OCI-LY3 (cell line): ENCODE data around the gene ESRP2.

Source experiments
- H2AFZ ChIP-seq: fragments of 200-600, 300-600 bp; shearing (Covaris generic); 2 replicates; pipeline ENCODE4 v1.6.0; 2014; ENCODE audit warnings: antibody characterized with exemption, low read depth, low read length
- H3K27ac ChIP-seq: fragments of 200-600, 300-600 bp; sonication (generic); 2 replicates; pipeline ENCODE4 v1.5.1; 2014; ENCODE audit warnings: mild to moderate bottlenecking, low read length, moderate library complexity, mixed read lengths
- H3K27me3 ChIP-seq: fragments of 200-600, 300-600 bp; sonication (generic); 2 replicates; pipeline ENCODE4 v1.6.1; 2014; ENCODE audit warnings: low read depth, low read length, mixed read lengths
- H3K36me3 ChIP-seq: fragments of 200-600, 300-600 bp; sonication (generic); replicated peaks from 2 replicates; pipeline ENCODE3; 2014; ENCODE audit warnings: low read depth, low read length, mixed read lengths
- H3K4me1 ChIP-seq: fragments of 300-600, 200-600 bp; sonication (generic); 2 replicates; pipeline ENCODE4 v1.6.1; 2014; ENCODE audit warnings: low read length, mixed read lengths
- H3K4me2 ChIP-seq: fragments of 200-600, 300-600 bp; sonication (generic); 2 replicates; pipeline ENCODE4 v1.6.1; 2014; ENCODE audit warnings: low read length, mixed read lengths
- H3K4me3 ChIP-seq: fragments of 300-600, 200-600 bp; sonication (generic); 2 replicates; pipeline ENCODE4 v1.5.1; 2014; ENCODE audit warnings: antibody characterized with exemption, mild to moderate bottlenecking, low read length, moderate library complexity
- H3K79me2 ChIP-seq: fragments of 300-600, 200-600 bp; shearing (Covaris generic); 2 replicates; pipeline ENCODE4 v1.6.1; 2014; ENCODE audit warnings: mild to moderate bottlenecking, low read length, mixed read lengths
- H3K9ac ChIP-seq: fragments of 300-600, 200-600 bp; shearing (Covaris generic); 2 replicates; pipeline ENCODE4 v1.6.0; 2014; ENCODE audit warnings: mild to moderate bottlenecking, low read length, moderate library complexity
- H3K9me3 ChIP-seq: fragments of 200-600, 300-600 bp; shearing (Covaris generic); 2 replicates; pipeline ENCODE4 v1.6.1; 2014; ENCODE audit warnings: low read length, mixed read lengths; ENCODE audit not compliant: insufficient read depth
- H4K20me1 ChIP-seq: fragments of 200-600, 300-600 bp; sonication (generic); 2 replicates; pipeline ENCODE4 v1.6.1; 2016; ENCODE audit warnings: low read length, mixed read lengths; ENCODE audit not compliant: insufficient read depth
- CTCF ChIP-seq: fragments of 200-600, 300-600 bp; sonication (generic); IDR thresholded peaks from 2 replicates; pipeline ENCODE4 v1.5.1; 2014; ENCODE audit warnings: antibody characterized with exemption, low read length, low read depth
- EZH2phosphoT487 ChIP-seq: fragments of 200-600 bp; shearing (Covaris generic); IDR thresholded peaks from 2 replicates; pipeline ENCODE4 v1.6.1; 2018; ENCODE audit warnings: antibody characterized with exemption, mixed run types, low read depth

The ESRP2 gene

DNA sequence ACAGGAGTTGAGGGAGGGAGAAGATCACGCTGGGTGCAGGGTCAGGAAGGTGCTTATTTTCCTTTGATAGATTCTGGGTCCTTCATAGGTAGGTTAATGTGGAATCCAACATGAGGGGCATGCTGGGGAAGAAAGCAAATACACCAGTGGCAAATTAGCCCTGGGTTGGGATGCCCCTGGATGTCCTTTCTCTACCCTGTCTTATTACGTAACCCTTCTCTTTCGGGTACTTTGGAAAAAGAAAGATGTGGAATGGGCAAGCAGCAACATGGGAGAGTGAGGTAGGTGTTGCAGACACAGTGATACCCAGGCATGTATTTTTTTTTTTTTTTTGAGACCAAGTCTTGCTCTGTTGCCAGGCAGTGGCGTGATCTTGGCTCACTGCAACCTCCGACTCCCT, 37.5 kb upstream of the ESRP2 start:
- no peak overlapping the region for H3K4me3 ChIP-seq
- H3K27me3 ChIP-seq, result no peaks in the 10 kb centered on the region
- H3K4me2 ChIP-seq, result no peak overlapping the region
- no peak overlapping the region for H3K27ac ChIP-seq
- H3K4me1 ChIP-seq, result peaks cover 35% of the 10 kb centered on the region
- peaks cover 20% of the 10 kb centered on the region for H3K36me3 ChIP-seq
- H3K79me2 ChIP-seq, result peaks cover 54% of the 10 kb centered on the region
- H3K9me3 ChIP-seq, result no peaks in the 10 kb centered on the region
- H2AFZ ChIP-seq, result no peak overlapping the region
- H4K20me1 ChIP-seq, result peaks cover 28% of the 10 kb centered on the region
- TF ChIP-seq CTCF (no peak), EZH2phosphoT487 (no peak)
- H3K9ac ChIP-seq, result no peak overlapping the region

DNA sequence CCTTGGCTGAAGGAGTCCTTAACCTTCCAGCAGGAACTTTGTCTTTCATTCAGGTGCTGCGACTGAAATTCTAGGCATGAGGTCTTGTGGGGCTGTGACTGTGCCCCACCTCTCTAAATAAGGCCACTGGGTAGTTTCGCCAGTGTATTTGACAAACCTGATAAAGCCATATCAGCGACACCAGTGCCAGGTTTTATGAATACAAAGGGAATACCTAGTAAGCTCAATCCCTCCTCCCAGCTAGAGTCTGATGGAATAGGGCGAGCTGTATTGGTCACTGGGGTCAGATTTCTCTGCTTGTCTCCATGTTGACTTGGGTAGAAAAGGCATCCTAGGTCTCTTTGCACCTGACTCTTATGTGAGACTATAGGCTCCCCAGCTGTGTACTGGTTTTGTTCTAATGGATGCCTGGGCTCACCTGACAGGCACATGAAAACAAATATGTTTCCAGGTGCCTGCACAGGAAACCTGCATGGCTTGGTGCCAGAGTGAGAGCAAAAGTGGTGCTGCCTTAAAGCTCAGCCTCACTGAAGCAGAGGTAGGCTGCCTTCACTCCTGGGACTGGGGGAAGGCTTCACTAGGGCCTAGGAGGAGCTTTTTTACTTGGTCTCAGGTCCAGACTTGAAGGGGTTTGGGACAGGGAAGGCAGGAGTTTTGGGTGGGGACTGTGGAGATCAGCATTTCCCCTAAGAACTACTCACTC, 36.7 kb upstream of the ESRP2 start:
- H4K20me1 ChIP-seq, result peaks cover 28% of the 10 kb centered on the region
- H3K79me2 ChIP-seq, result peaks cover 62% of the 10 kb centered on the region
- no peaks in the 10 kb centered on the region for H3K27me3 ChIP-seq
- no peaks in the 10 kb centered on the region for H3K9me3 ChIP-seq
- H3K4me2 ChIP-seq, result no peak overlapping the region
- peaks cover 20% of the 10 kb centered on the region for H3K36me3 ChIP-seq
- no peak overlapping the region for H2AFZ ChIP-seq
- H3K27ac ChIP-seq, result no peak overlapping the region
- no peak overlapping the region for H3K4me3 ChIP-seq
- peaks cover 35% of the 10 kb centered on the region for H3K4me1 ChIP-seq
- TF ChIP-seq EZH2phosphoT487 (no peak), CTCF (no peak)
- H3K9ac ChIP-seq, result no peak overlapping the region

DNA sequence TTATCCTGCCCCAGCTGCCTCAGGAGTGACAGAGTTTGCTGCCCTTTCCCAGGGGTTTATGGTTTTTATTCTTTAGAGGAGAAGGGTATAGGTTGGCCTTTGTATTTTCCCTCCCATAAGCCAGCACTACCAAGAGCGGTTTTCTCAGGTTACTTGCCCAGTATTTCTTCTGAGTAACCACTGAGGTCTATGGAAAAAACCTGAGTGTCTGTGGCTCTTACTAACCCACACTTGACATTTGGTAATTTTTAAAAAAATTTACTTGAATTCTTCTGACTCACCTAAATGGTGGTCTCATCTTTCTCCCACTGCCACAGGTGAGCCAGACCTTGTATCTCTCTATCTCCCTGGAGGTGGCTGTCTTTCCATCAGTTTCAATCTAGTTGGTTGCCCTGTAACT, 34.4 kb upstream of the ESRP2 start:
- Histone ChIP-seq H3K9me3 (no peaks in the 10 kb centered on the region), H3K4me1 (peaks cover 28% of the 10 kb centered on the region), H3K27ac (no peak overlapping the region), H3K27me3 (no peaks in the 10 kb centered on the region), H3K36me3 (peaks cover 20% of the 10 kb centered on the region), H3K79me2 (peaks cover 82% of the 10 kb centered on the region), H3K4me3 (no peak overlapping the region), H3K9ac (no peak overlapping the region), H3K4me2 (no peak overlapping the region), H2AFZ (no peak overlapping the region), H4K20me1 (peaks cover 23% of the 10 kb centered on the region)
- TF ChIP-seq CTCF (no peak), EZH2phosphoT487 (no peak)

- no peaks in the 10 kb centered on the region for H3K9me3 ChIP-seq
- no peak overlapping the region for H3K9ac ChIP-seq
- peaks cover 20% of the 10 kb centered on the region for H4K20me1 ChIP-seq
- H3K36me3 ChIP-seq, result peaks cover 15% of the 10 kb centered on the region
- H2AFZ ChIP-seq, result no peak overlapping the region
- H3K4me3 ChIP-seq, result no peak overlapping the region
- TF ChIP-seq CTCF (no peak), EZH2phosphoT487 (no peak)
- H3K4me2 ChIP-seq, result no peak overlapping the region
- H3K27ac ChIP-seq, result no peak overlapping the region
- no peaks in the 10 kb centered on the region for H3K27me3 ChIP-seq
- H3K4me1 ChIP-seq, result peaks cover 23% of the 10 kb centered on the region
- H3K79me2 ChIP-seq, result peaks cover 85% of the 10 kb centered on the region
Observed at GRCh38 chr16:68269793-68270192, 33.9 kb upstream of the ESRP2 start.
